ENCODE measurements around the gene CRY2. TPM values are rescaled to one million over a fixed set of nuclear protein-coding genes. Genes with fewer than 3 reads are reported as not detected.

The CRY2 gene
- total and polyA plus RNA-seq, 2 of the 13 experiments (the other 11 are each of a cell fraction or from before 2014, with no cell fraction given), result 10.1 to 12.2 TPM

DNA sequence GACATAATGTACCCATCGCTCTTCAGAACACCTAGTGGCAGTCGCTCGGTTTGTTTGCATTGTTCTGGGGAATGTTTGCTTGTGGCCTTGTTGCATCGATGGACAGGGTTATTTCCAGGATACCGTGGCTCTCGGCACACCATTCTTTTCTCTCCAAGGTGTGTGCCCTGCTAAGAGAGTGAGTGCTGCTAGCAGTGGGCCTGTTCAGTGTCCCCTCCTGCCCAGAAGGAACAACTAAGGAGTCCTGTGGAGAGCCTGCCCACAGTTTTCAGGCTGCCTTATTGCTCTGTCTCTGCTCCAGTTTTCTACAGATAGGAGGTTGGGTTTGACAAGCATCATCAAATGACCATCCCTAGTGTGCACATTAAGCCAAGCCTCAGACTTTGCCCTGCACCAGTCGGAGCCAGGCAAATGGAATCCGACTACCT lies 1.4 kb downstream of the CRY2 start (continued):
- TF ChIP-seq RELA (CRISPR knock-in tag; IDR thresholded peaks at IDR 0.05), result no peak
- TF ChIP-seq ZNF577 (CRISPR knock-in tag; IDR thresholded peaks at IDR 0.05; ENCODE audit: borderline replicate concordance, low read depth), result no peak
- TF ChIP-seq ZNF317 (CRISPR knock-in tag; IDR thresholded peaks at IDR 0.05), result peak; percentile 79
- peak; percentile 27; the same call in 1 of the 2 replicates for TF ChIP-seq THAP11 (CRISPR knock-in tag; IDR thresholded peaks at IDR 0.05)
- TF ChIP-seq ZIK1 (CRISPR knock-in tag; IDR thresholded peaks at IDR 0.05; ENCODE audit: borderline replicate concordance, low read depth), result no peak
- TF ChIP-seq ZFP82 (CRISPR knock-in tag; IDR thresholded peaks at IDR 0.05; ENCODE audit: borderline replicate concordance), result no peak
- TF ChIP-seq MIER3 (CRISPR knock-in tag; IDR thresholded peaks at IDR 0.05; ENCODE audit: borderline replicate concordance), result 0 out of 2 replicates have a peak, but pooled peaks have one; percentile 28
- TF ChIP-seq PAX8 (CRISPR knock-in tag; IDR thresholded peaks at IDR 0.05; ENCODE audit: borderline replicate concordance), result no peak
- no peak for TF ChIP-seq NR3C1 (CRISPR knock-in tag; IDR thresholded peaks at IDR 0.05)
- TF ChIP-seq RNF2 (conservative IDR thresholded peaks at IDR 0.05; ENCODE audit: low read depth), result no peak
- TF ChIP-seq, protein P1, sequence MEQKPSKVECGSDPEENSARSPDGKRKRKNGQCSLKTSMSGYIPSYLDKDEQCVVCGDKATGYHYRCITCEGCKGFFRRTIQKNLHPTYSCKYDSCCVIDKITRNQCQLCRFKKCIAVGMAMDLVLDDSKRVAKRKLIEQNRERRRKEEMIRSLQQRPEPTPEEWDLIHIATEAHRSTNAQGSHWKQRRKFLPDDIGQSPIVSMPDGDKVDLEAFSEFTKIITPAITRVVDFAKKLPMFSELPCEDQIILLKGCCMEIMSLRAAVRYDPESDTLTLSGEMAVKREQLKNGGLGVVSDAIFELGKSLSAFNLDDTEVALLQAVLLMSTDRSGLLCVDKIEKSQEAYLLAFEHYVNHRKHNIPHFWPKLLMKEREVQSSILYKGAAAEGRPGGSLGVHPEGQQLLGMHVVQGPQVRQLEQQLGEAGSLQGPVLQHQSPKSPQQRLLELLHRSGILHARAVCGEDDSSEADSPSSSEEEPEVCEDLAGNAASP (CRISPR knock-in tag; IDR thresholded peaks at IDR 0.05; ENCODE audit: borderline replicate concordance), result peak; percentile 57; the same call in 1 of the 2 replicates
- TF ChIP-seq SOX5 (CRISPR knock-in tag; IDR thresholded peaks at IDR 0.05; ENCODE audit: borderline replicate concordance), result peak; percentile 61; the same call in 1 of the 2 replicates
- peak; percentile 34; the same call in 1 of the 2 replicates for TF ChIP-seq ZNF629 (CRISPR knock-in tag; conservative IDR thresholded peaks at IDR 0.05)
- TF ChIP-seq ZEB1 (IDR thresholded peaks at IDR 0.05; ENCODE audit: insufficient replicate concordance, low read depth), result peak; percentile 39
- TF ChIP-seq POLR2A (IDR thresholded peaks at IDR 0.05; ENCODE audit: insufficient read depth in 1 of 2, low read depth in 2 of 2, low read length in 2 of 2), result peak in 1 of 2 experiments; percentile 47; a peak in 1 of 4 replicates
- TF ChIP-seq, protein P2, sequence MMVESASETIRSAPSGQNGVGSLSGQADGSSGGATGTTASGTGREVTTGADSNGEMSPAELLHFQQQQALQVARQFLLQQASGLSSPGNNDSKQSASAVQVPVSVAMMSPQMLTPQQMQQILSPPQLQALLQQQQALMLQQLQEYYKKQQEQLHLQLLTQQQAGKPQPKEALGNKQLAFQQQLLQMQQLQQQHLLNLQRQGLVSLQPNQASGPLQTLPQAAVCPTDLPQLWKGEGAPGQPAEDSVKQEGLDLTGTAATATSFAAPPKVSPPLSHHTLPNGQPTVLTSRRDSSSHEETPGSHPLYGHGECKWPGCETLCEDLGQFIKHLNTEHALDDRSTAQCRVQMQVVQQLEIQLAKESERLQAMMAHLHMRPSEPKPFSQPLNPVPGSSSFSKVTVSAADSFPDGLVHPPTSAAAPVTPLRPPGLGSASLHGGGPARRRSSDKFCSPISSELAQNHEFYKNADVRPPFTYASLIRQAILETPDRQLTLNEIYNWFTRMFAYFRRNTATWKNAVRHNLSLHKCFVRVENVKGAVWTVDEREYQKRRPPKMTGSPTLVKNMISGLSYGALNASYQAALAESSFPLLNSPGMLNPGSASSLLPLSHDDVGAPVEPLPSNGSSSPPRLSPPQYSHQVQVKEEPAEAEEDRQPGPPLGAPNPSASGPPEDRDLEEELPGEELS (CRISPR knock-in tag; IDR thresholded peaks at IDR 0.05), result peak; percentile 71
- no peak for TF ChIP-seq SATB2 (CRISPR knock-in tag; IDR thresholded peaks at IDR 0.05)
- no peak for TF ChIP-seq SOX6 (IDR thresholded peaks at IDR 0.05)
- TF ChIP-seq SOX6 (CRISPR knock-in tag; IDR thresholded peaks at IDR 0.05), result peak; percentile 74
- TF ChIP-seq, protein P3, sequence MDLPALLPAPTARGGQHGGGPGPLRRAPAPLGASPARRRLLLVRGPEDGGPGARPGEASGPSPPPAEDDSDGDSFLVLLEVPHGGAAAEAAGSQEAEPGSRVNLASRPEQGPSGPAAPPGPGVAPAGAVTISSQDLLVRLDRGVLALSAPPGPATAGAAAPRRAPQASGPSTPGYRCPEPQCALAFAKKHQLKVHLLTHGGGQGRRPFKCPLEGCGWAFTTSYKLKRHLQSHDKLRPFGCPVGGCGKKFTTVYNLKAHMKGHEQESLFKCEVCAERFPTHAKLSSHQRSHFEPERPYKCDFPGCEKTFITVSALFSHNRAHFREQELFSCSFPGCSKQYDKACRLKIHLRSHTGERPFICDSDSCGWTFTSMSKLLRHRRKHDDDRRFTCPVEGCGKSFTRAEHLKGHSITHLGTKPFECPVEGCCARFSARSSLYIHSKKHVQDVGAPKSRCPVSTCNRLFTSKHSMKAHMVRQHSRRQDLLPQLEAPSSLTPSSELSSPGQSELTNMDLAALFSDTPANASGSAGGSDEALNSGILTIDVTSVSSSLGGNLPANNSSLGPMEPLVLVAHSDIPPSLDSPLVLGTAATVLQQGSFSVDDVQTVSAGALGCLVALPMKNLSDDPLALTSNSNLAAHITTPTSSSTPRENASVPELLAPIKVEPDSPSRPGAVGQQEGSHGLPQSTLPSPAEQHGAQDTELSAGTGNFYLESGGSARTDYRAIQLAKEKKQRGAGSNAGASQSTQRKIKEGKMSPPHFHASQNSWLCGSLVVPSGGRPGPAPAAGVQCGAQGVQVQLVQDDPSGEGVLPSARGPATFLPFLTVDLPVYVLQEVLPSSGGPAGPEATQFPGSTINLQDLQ (CRISPR knock-in tag; IDR thresholded peaks at IDR 0.05), result no peak
- TF ChIP-seq SRSF1 (optimal IDR thresholded peaks at IDR 0.05; ENCODE audit: low read depth, low read length), result no peak
- no peak for TF ChIP-seq ZNF484 (CRISPR knock-in tag; IDR thresholded peaks at IDR 0.05; ENCODE audit: borderline replicate concordance, low read depth)
- 0 out of 2 replicates have a peak, but pooled peaks have one; percentile 34 for TF ChIP-seq GATAD1 (CRISPR knock-in tag; IDR thresholded peaks at IDR 0.05)
- no peak for TF ChIP-seq ZNF883 (CRISPR knock-in tag; IDR thresholded peaks at IDR 0.05; ENCODE audit: not compliant biosample characterization)
- TF ChIP-seq ZKSCAN1 (IDR thresholded peaks at IDR 0.05; ENCODE audit: low read length), result 0 out of 2 replicates have a peak, but pooled peaks have one; percentile 45
- no peak for TF ChIP-seq ZMYM2 (CRISPR knock-in tag; IDR thresholded peaks at IDR 0.05)
- no peak for TF ChIP-seq SNAPC2 (CRISPR knock-in tag; IDR thresholded peaks at IDR 0.05)
- TF ChIP-seq YEATS2 (CRISPR knock-in tag; IDR thresholded peaks at IDR 0.05; ENCODE audit: borderline replicate concordance), result peak; percentile 20; the same call in 1 of the 2 replicates

Measured in HepG2 (cell line).